GM19240 (cell line): ENCODE results near the gene MMAA.
"Not testable (repeated sequence)": the region's sequence is repeated elsewhere in the genome, so short reads cannot be mapped to it uniquely, and the experiment has no call there.

Experiments
- DNase-seq: peaks from one replicate; pipeline ENCODE4 v3.0.0; 2011; ENCODE audit warnings: low spot score; ENCODE audit not compliant: insufficient read length

Gene MMAA

GRCh38 chr4:145635117-145635516 is 15.9 kb downstream of the MMAA start:
- DNase-seq = no peak

- DNase-seq = no peak
Measured at GRCh38 chr4:145635630-145636029, 16.4 kb downstream of the MMAA start.

- DNase-seq = no peak
Measured at GRCh38 chr4:145639186-145639698, 20.1 kb downstream of the MMAA start.

- not testable (repeated sequence) for DNase-seq
Measured at GRCh38 chr4:145640236-145640635, 21.1 kb downstream of the MMAA start.

GRCh38 chr4:145643295-145643694 is 24.1 kb downstream of the MMAA start:
- no peak for DNase-seq

- DNase-seq = no peak
Measured at GRCh38 chr4:145644699-145645098, 25.5 kb downstream of the MMAA start.

- no peak for DNase-seq
Measured at GRCh38 chr4:145656156-145656555, 37.0 kb downstream of the MMAA start.

GRCh38 chr4:145660064-145660463 is 40.9 kb downstream of the MMAA start:
- DNase-seq = no peak

GRCh38 chr4:145663194-145663593 is 44.0 kb downstream of the MMAA start:
- DNase-seq = no peak

- DNase-seq = no peak
Measured at GRCh38 chr4:145665773-145666172, 46.6 kb downstream of the MMAA start.

GRCh38 chr4:145670422-145670821 is 51.2 kb downstream of the MMAA start:
- DNase-seq = no peak

- no peak for DNase-seq
Measured at GRCh38 chr4:145679520-145679919, 60.3 kb downstream of the MMAA start.

- DNase-seq = no peak
Measured at GRCh38 chr4:145679991-145680455, 60.8 kb downstream of the MMAA start, which contains the start of gene C4orf51. TSS of gene C4orf51 (plus strand) at chr4:145680146. CDS start at chr4:145680204, 58 bp downstream.

- DNase-seq = no peak
Measured at GRCh38 chr4:145680902-145681301, 61.7 kb downstream of the MMAA start.

GRCh38 chr4:145681518-145681917 is 62.3 kb downstream of the MMAA start:
- DNase-seq = no peak

GRCh38 chr4:145681956-145682355 is 62.8 kb downstream of the MMAA start:
- DNase-seq = no peak

- DNase-seq = no peak
Measured at GRCh38 chr4:145686991-145687390, 67.8 kb downstream of the MMAA start.

- no peak for DNase-seq
Measured at GRCh38 chr4:145690610-145691009, 71.4 kb downstream of the MMAA start.

- not testable (repeated sequence) for DNase-seq
Measured at GRCh38 chr4:145691416-145691815, 72.2 kb downstream of the MMAA start.

GRCh38 chr4:145694929-145695328 is 75.7 kb downstream of the MMAA start:
- no peak for DNase-seq

GRCh38 chr4:145697332-145697731 is 78.1 kb downstream of the MMAA start:
- DNase-seq = no peak

- DNase-seq = no peak
Measured at GRCh38 chr4:145698507-145698906, 79.3 kb downstream of the MMAA start.

- no peak for DNase-seq
Measured at GRCh38 chr4:145703850-145704497, 84.8 kb downstream of the MMAA start.
